ENCODE measurements around the gene NRAS. TPM values are rescaled to one million over a fixed set of nuclear protein-coding genes. Genes with fewer than 3 reads are reported as not detected.

Gene NRAS
- polyA plus RNA-seq, 1 of the 3 experiments (the other 2 are of a cell fraction), result 15.9 TPM

- TF ChIP-seq IRF3 (IDR thresholded peaks at IDR 0.05; ENCODE audit: low read depth, low read length) (no peak), ELF1 (IDR thresholded peaks at IDR 0.05) (no peak), PBX3 (IDR thresholded peaks at IDR 0.05) (no peak)
Measured at GRCh38 chr1:114728553-114728952, 12.0 kb upstream of the NRAS start (continued).

- H4K20me1 ChIP-seq (ENCODE audit: insufficient read depth), result no peaks in the 10 kb centered on the region
- no peak overlapping the region for H3K9ac ChIP-seq
- no peak overlapping the region for H3K4me3 ChIP-seq (ENCODE audit: low read depth in 2 of 2, low read length in 1 of 2)
- H3K27me3 ChIP-seq (ENCODE audit: insufficient read depth), result no peaks in the 10 kb centered on the region
- WGBS (ENCODE audit: low lambda C conversion rate), result 96% methylated on average over 1 of the region's 1 CpG
- peaks cover 54% of the 10 kb centered on the region for H3K79me2 ChIP-seq (ENCODE audit: insufficient read depth)
- peaks cover 89 to 91% of the 10 kb centered on the region in 2 experiments for H3K36me3 ChIP-seq (replicated peaks in 1 of 2; ENCODE audit: control insufficient read depth in 1 of 2, insufficient read depth in 2 of 2, low read length in 1 of 2)
- H2AFZ ChIP-seq (ENCODE audit: low read depth), result no peak overlapping the region
- ChIA-PET CTCF (no interaction called here), POLR2A (no interaction called here)
- no peaks in the 10 kb centered on the region for H3K9me3 ChIP-seq
- TF ChIP-seq RCOR1 (IDR thresholded peaks at IDR 0.05; ENCODE audit: low read length), result no peak
- no peak for TF ChIP-seq FOXM1 (IDR thresholded peaks at IDR 0.05; ENCODE audit: low read depth)
- no peak for TF ChIP-seq FOXJ3 (CRISPR knock-in tag; IDR thresholded peaks at IDR 0.05)
- TF ChIP-seq RFX5 (IDR thresholded peaks at IDR 0.05; ENCODE audit: low read length), result no peak
- no peak for TF ChIP-seq REST (IDR thresholded peaks at IDR 0.05; ENCODE audit: low read depth, low read length)
- TF ChIP-seq IRF3 (IDR thresholded peaks at IDR 0.05; ENCODE audit: low read depth, low read length), result no peak
- no peak for TF ChIP-seq RAD21 (IDR thresholded peaks at IDR 0.05; ENCODE audit: low read length)
- no peak for TF ChIP-seq CHD2 (IDR thresholded peaks at IDR 0.05; ENCODE audit: low read length, partially characterized antibody)
- TF ChIP-seq RXRA (IDR thresholded peaks at IDR 0.05; ENCODE audit: borderline replicate concordance, low read depth), result no peak
- TF ChIP-seq GABPA (IDR thresholded peaks at IDR 0.05; ENCODE audit: low read depth), result no peak
- no peak for TF ChIP-seq EP300 (IDR thresholded peaks at IDR 0.05; ENCODE audit: borderline replicate concordance in 1 of 2, low read depth in 1 of 2, low read length in 1 of 2)
- TF ChIP-seq EZH2phosphoT487 (IDR thresholded peaks at IDR 0.05; ENCODE audit: borderline replicate concordance, low read depth), result no peak
- TF ChIP-seq CTCF (IDR thresholded peaks at IDR 0.05), result no peak
- no peak for TF ChIP-seq TCF12 (IDR thresholded peaks at IDR 0.05)
- TF ChIP-seq USF1 (IDR thresholded peaks at IDR 0.05; ENCODE audit: borderline replicate concordance, low read depth), result no peak
- no peak for TF ChIP-seq MXI1 (IDR thresholded peaks at IDR 0.05; ENCODE audit: low read depth, low read length)
- H3K4me1 ChIP-seq (ENCODE audit: control insufficient read depth in 1 of 2, insufficient read depth in 2 of 2, low read depth in 1 of 2, low read length in 1 of 2), result no peaks in the 10 kb centered on the region
- peaks cover 30% of the 10 kb centered on the region for H3F3A ChIP-seq (replicated peaks; ENCODE audit: insufficient read depth)
- no peak overlapping the region for H3K27ac ChIP-seq (ENCODE audit: low read depth in 2 of 2, low read length in 1 of 2)
- no peak overlapping the region for H3K4me2 ChIP-seq
- no peak for DNase-seq
- no peaks in the 10 kb centered on the region for H3K9me2 ChIP-seq
Measured at GRCh38 chr1:114725230-114725629, 8.7 kb upstream of the NRAS start.

Measured in SK-N-SH (cell line).